NT2/D1 (cell line): Measurements from ENCODE around the gene HEATR1.

Experiments used
- SUZ12 ChIP-seq: IDR thresholded peaks from 2 replicates; pipeline ENCODE4 v1.6.1; 2011; ENCODE audit not compliant: insufficient read length, insufficient read depth; ENCODE audit errors: extremely low read depth
- YY1 ChIP-seq: IDR thresholded peaks from 2 replicates; pipeline ENCODE4 v1.6.1; 2011; ENCODE audit not compliant: insufficient read length, insufficient read depth

- TF ChIP-seq YY1: no peak
- no peak for TF ChIP-seq SUZ12
These were observed 31.7 kb upstream of the HEATR1 start for GRCh38 chr1:236636017-236636416.
